Activated T-cell treated with anti-CD3 and anti-CD28 coated beads, Interleukin-2, amount 50 U/mL, for 4 hours (primary cell): ENCODE data around the gene AXIN2. TPM values are rescaled to one million over a fixed set of nuclear protein-coding genes. Genes with fewer than 3 reads are reported as not detected.

ENCODE experiments used
- ATAC-seq, 2 donors: fragments of 200-7000 bp; cut with Tn5 transposase; one replicate each; pipeline ENCODE4 v1.10.0; 2021
- DNase-seq: peaks from one replicate; pipeline ENCODE4 v3.0.0-alpha.2; 2020
- H3K27me3 Mint-ChIP-seq: one replicate; pipeline ENCODE4 v1.8.0; 2021; ENCODE audit warnings: low read depth, mixed read lengths
- H3K36me3 Mint-ChIP-seq: one replicate; pipeline ENCODE4 v1.8.0; 2022; ENCODE audit warnings: mixed read lengths; ENCODE audit not compliant: insufficient read depth
- H3K4me1 Mint-ChIP-seq: one replicate; pipeline ENCODE4 v1.8.0; 2021; ENCODE audit warnings: low read depth, mixed read lengths
- H3K4me3 Mint-ChIP-seq: one replicate; pipeline ENCODE4 v1.8.0; 2021; ENCODE audit warnings: mild to moderate bottlenecking, moderate library complexity, mixed read lengths
- H3K9me3 Mint-ChIP-seq: one replicate; pipeline ENCODE4 v1.8.0; 2021; ENCODE audit warnings: mixed read lengths
- total RNA-seq, 3 donors: library from RNA; stranded (reverse); gene quantifications; one replicate each; pipeline ENCODE4 v1.2.1, GENCODE V29; 2021

The AXIN2 gene
- 10 to 100 TPM in 2 of 3 donors, 1 to 10 TPM in 1; 8.4 to 13.4 (median 11.9) TPM for total RNA-seq

DNA sequence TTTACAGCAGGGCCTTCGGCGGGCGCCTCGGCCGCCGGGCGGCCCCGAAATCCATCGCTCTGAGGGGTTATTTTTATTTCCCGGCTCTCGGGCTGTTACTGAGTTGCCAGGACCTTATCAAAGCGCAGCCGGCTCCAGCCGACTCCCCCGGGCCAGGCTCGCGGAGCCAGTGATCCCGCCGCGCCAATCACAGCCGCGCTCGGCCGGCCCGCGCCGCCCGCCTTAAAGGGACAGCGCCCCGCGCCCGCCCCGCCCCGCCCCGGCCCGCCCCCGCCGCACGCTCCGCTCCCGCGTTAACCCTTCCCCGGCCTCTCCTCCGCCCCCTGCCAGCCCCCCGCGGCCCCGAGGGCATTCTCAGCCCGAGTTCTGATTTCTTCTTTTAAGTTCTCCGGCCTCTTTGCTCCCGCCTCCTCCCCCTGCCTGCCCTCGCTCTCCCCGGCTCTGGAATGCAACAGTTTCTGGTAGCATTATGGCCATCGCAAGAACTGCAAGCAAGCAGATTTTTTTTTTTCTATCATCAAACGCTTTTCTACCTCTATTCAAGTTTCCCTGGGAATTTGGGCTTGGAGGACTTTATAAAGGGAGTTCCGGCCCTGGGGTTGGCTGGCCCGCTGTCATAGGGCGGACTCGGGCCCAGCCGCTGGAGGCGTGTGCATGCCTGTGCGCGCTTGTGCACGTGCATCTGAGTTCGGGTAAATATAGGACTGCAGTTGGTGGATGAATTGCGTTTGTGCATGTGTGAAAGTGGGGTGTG is at the start of gene AXIN2:
Gene AXIN2, minus strand, starts transcription at position 197 of the 754 bp plus-strand sequence. CDS start 3,028 bp downstream, outside the sequence.
- peak; percentile 88 for ATAC-seq
- Mint-ChIP-seq H3K36me3 (no peaks in the 10 kb centered on the region), H3K9me3 (no peaks in the 10 kb centered on the region), H3K4me1 (peaks cover 26% of the 10 kb centered on the region), H3K27me3 (no peaks in the 10 kb centered on the region), H3K4me3 (peak within 1 kb of the TSS; percentile 83)
- peak; percentile 81 for DNase-seq

DNA sequence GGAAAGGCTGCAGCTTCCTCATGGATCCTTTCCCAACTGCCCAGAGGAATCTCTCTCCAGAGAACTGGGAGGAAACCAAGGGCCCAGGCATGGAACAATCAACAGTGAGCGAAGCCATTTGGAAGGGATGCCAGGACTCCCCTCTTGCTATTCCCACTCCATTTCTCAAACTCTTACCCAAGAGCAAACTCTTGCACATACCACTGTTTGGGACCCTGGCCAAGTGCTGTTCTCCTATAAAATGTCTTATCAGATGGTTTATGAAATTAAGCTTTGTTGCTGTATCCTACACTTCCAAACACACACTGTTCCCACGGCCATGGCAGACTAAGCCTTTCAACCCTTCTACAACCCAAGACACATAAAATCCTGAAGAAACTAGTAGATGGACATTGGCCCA is 48.3 kb upstream of the AXIN2 start:
- ATAC-seq: no peak
- Mint-ChIP-seq H3K9me3 (no peaks in the 10 kb centered on the region), H3K4me1 (no peaks in the 10 kb centered on the region), H3K4me3 (no peak overlapping the region), H3K27me3 (peaks cover 7% of the 10 kb centered on the region), H3K36me3 (no peaks in the 10 kb centered on the region)
- no peak for DNase-seq

- H3K4me3 Mint-ChIP-seq: no peak overlapping the region
- DNase-seq (no peak), ATAC-seq (no peak)
- H3K4me1 Mint-ChIP-seq: no peaks in the 10 kb centered on the region
- no peaks in the 10 kb centered on the region for H3K36me3 Mint-ChIP-seq
- H3K27me3 Mint-ChIP-seq: peaks cover 7% of the 10 kb centered on the region
- H3K9me3 Mint-ChIP-seq: no peaks in the 10 kb centered on the region
Observed at GRCh38 chr17:65609286-65609685, 47.8 kb upstream of the AXIN2 start.

- DNase-seq: no peak
- no peak for ATAC-seq
- Mint-ChIP-seq H3K4me3 (no peak overlapping the region), H3K9me3 (no peaks in the 10 kb centered on the region), H3K4me1 (peaks cover 3% of the 10 kb centered on the region), H3K27me3 (no peaks in the 10 kb centered on the region), H3K36me3 (no peaks in the 10 kb centered on the region)
Observed at GRCh38 chr17:65604070-65604469, 42.6 kb upstream of the AXIN2 start.

DNA sequence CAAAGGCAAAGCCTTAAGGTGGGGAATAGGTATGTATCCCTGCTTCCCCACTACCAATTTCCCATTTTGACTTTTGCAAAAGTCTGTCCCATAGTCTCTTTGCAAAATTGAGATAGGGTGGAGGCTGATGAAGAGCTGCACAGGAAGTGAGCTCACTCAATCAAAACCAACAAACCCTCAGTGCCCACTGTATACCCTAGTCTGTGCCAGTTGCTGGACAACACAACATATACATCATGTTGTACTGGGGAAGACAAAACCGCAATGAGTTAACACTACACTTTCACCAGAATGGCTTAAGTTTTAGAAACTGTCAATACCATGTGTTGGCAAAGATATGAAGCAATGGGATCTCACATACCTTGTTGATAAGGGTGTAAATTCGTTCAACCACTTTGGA is 40.4 kb upstream of the AXIN2 start:
- Mint-ChIP-seq H3K4me3 (no peak overlapping the region), H3K27me3 (no peaks in the 10 kb centered on the region), H3K9me3 (no peaks in the 10 kb centered on the region), H3K36me3 (no peaks in the 10 kb centered on the region), H3K4me1 (peaks cover 3% of the 10 kb centered on the region)
- DNase-seq (no peak), ATAC-seq (no peak)

DNA sequence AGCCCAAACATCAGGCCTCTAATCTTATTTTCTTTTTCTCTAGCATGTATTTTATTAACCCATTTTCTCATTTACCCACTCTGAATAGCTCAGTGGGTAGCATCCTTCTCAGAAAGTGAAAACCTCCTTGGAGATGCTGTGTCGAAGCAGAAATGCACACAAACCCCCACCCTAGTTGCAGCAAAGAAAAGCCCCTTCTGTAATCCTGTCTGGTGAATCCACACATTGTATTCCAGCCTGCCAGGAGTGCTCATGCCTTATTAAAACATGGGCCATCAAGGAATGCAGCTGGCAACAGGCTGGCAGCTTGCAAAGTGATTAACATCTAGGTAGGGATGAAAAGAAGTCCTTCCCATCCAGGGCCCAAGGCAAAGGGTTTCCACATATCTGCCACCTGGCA is 39.7 kb upstream of the AXIN2 start:
- Mint-ChIP-seq H3K27me3 (peaks cover 2% of the 10 kb centered on the region), H3K4me1 (peaks cover 3% of the 10 kb centered on the region), H3K9me3 (no peaks in the 10 kb centered on the region), H3K36me3 (no peaks in the 10 kb centered on the region), H3K4me3 (no peak overlapping the region)
- no peak for ATAC-seq
- DNase-seq: no peak

DNA sequence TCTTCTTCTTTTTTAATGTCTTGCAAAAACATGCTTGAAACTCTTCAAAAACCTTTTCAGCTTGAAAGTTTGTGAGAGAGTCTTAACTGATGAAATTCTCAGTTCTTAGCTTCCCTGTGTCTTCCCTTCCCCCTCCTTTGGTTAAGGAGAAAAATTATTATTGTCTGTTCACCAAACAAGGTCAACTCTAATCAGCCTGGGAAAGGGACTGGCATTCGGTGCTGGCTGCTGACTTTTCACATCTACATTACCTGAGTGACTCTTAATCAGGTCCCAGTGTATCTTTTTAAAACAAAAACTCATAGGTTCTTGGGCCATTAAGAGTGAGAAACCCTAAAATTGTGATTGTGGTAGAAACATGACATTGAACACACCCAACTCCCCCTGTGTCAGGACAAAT is 39.1 kb upstream of the AXIN2 start:
- Mint-ChIP-seq H3K9me3 (no peaks in the 10 kb centered on the region), H3K4me1 (peaks cover 3% of the 10 kb centered on the region), H3K36me3 (no peaks in the 10 kb centered on the region), H3K27me3 (peaks cover 2% of the 10 kb centered on the region), H3K4me3 (no peak overlapping the region)
- DNase-seq (no peak), ATAC-seq (no peak)

GRCh38 chr17:65599650-65600049 is 38.2 kb upstream of the AXIN2 start:
- H3K4me1 Mint-ChIP-seq: peaks cover 7% of the 10 kb centered on the region
- no peaks in the 10 kb centered on the region for H3K9me3 Mint-ChIP-seq
- no peak for DNase-seq
- no peaks in the 10 kb centered on the region for H3K36me3 Mint-ChIP-seq
- no peak overlapping the region for H3K4me3 Mint-ChIP-seq
- H3K27me3 Mint-ChIP-seq: peaks cover 2% of the 10 kb centered on the region
- no peak for ATAC-seq

DNA sequence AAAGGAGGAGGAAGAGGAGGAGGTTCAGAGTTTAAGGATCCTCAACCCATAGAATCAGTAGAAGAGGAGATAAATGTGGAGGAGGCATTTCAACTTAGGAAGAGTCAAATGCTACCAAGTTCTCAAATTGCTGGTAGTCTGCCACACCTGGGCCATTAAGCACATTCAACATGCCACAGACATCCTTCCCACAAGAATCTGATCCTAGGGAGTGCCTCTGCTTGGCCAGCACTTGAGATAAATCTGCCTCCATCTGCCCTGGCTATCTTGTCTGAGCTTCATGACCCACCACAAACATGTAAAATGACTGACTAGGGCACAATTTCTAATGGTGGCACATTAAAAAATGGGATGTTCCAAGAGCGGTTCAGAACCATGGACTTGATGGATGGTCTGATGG is 37.3 kb upstream of the AXIN2 start:
- no peak for DNase-seq
- ATAC-seq: no peak
- H3K4me3 Mint-ChIP-seq: no peak overlapping the region
- H3K36me3 Mint-ChIP-seq: no peaks in the 10 kb centered on the region
- H3K9me3 Mint-ChIP-seq: no peaks in the 10 kb centered on the region
- H3K27me3 Mint-ChIP-seq: peaks cover 4% of the 10 kb centered on the region
- H3K4me1 Mint-ChIP-seq: peaks cover 15% of the 10 kb centered on the region

GRCh38 chr17:65595071-65595656 is 33.7 kb upstream of the AXIN2 start:
- no peaks in the 10 kb centered on the region for H3K36me3 Mint-ChIP-seq
- H3K4me3 Mint-ChIP-seq: no peak overlapping the region
- H3K27me3 Mint-ChIP-seq: peaks cover 10% of the 10 kb centered on the region
- H3K9me3 Mint-ChIP-seq: no peaks in the 10 kb centered on the region
- H3K4me1 Mint-ChIP-seq: peaks cover 21% of the 10 kb centered on the region
- ATAC-seq (no peak), DNase-seq (no peak)

DNA sequence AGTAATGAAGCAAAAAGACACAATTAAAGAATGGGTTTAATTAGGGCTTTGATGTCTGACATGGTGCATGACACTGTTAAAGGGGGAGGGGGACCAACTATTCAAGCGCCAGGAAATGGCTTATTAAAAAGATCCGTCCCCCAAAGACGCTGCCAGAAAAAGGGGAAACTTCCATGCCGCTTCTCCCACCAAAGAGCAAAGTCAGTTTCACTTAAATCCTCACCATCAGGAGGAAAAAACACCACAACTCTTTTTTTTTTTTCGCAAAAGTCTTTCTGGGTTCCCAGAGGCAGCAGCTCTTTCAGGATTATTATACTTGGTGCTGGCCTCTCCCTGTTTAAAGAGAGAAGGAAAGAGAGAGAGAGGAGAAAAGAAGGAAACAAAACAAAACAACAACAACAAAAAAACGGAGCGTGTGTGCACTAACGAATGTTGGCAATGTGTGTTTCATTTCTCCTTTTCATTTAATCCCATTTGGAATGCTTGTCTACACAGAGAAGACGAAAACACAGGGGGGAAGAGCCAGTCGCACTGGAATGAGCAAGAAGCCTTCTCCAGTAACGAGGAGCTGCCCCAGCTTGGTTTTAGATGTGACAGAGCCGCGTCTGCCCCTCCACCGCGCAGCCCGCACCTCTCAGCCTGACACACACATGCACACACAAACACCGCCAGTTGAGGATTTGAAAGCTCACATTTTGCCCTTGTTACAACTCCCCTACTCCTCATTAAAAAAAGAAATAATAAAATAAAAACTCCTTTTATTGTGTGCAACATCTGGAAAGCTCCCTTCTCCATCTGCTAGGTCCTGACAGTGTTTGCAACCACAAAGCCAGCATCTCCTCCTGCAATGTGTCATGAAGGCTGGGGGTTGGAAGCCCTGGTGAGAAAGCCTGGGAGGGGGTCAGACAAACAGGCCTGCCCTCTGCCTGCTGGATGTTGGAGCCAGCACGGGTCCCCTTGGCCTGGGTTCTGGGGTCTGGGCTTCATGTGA is 32.7 kb upstream of the AXIN2 start:
- H3K4me3 Mint-ChIP-seq: peak overlapping the region; percentile 71
- H3K36me3 Mint-ChIP-seq: no peaks in the 10 kb centered on the region
- peaks cover 21% of the 10 kb centered on the region for H3K4me1 Mint-ChIP-seq
- DNase-seq: no peak
- H3K9me3 Mint-ChIP-seq: no peaks in the 10 kb centered on the region
- H3K27me3 Mint-ChIP-seq: peaks cover 10% of the 10 kb centered on the region
- ATAC-seq: peak; percentile 68 to 77

GRCh38 chr17:65593092-65593854 is 31.8 kb upstream of the AXIN2 start:
- Mint-ChIP-seq H3K9me3 (no peaks in the 10 kb centered on the region), H3K36me3 (no peaks in the 10 kb centered on the region), H3K27me3 (peaks cover 10% of the 10 kb centered on the region), H3K4me1 (peaks cover 25% of the 10 kb centered on the region), H3K4me3 (peak overlapping the region; percentile 71)
- no peak for DNase-seq
- no peak for ATAC-seq

DNA sequence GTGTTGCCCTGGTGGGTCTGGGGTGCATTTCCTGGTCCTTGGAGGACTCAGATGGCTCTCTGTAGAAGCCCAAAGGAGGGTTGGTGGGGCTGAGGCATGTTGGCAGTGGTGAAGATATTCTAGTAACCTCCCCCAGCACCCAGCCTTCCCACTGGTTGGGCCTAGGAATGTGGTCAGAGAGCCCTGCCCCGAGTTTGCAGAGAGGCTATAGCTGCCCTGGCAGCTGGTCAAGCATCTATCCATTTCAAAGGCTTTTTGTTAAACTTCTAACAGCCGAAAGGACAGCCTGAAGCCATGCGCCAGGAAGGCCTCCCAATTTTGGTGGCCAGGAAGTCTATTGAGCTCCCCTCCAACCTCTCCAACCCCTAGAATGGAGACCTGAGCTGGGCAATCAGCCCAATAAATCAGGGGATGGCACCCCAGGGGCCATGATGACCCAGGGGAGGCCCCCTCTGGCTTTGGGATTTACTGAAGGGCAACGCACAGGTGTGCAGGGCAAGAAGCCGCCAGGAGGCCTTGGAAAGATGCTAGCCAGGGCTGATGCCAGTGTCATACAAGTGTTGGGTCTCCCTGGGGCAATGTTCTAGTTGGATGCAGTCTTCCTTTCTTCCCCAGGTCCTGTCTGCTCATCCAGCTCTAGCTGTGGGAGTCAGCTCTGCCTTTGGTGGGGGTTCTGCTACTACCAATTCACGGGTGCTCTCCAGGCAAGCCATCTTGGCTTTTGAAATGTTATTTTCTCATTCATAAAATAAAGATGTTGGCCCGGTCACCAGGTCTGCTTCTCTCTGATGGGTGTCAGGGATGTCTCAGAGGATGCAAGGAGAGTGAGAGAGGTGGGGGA is 30.9 kb upstream of the AXIN2 start:
- DNase-seq: no peak
- Mint-ChIP-seq H3K9me3 (no peaks in the 10 kb centered on the region), H3K36me3 (no peaks in the 10 kb centered on the region), H3K4me3 (no peak overlapping the region), H3K4me1 (peaks cover 26% of the 10 kb centered on the region), H3K27me3 (peaks cover 10% of the 10 kb centered on the region)
- no peak for ATAC-seq
